ENCODE measurements around the gene IPCEF1. TPM values are rescaled to one million over a fixed set of nuclear protein-coding genes. Genes with fewer than 3 reads are reported as not detected.

IPCEF1 gene
- total RNA-seq, 2 donors from 2014 or later = 15.6 to 20.2 TPM

DNA sequence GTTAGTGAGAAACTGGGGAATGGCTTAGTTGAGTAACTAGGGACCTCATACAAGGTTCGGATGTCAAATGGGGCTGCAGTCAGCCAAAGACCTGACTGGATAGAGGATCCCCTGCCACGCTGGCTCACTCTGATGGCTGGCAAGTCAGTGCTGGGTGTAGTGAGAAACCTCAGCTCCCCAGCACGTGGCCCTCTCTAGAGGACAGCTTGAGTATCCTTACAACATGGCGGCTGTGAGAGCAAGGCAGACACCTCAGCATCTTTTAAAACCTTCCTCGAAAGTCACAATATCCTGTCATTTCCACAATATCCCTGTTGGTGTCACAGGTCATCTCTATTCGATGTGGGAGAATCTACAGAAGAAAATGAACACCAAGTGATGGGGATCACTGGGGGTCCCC is 26.7 kb upstream of the IPCEF1 start:
- ATAC-seq (replicated peaks) = no peak
- Mint-ChIP-seq H3K4me3 (no peak overlapping the region), H3K27me3 (peaks cover 19% of the 10 kb centered on the region), H3K27ac (no peak overlapping the region), H3K9me3 (no peaks in the 10 kb centered on the region), H3K36me3 (ENCODE audit: low read depth) (no peaks in the 10 kb centered on the region), H3K4me1 (no peaks in the 10 kb centered on the region)

DNA sequence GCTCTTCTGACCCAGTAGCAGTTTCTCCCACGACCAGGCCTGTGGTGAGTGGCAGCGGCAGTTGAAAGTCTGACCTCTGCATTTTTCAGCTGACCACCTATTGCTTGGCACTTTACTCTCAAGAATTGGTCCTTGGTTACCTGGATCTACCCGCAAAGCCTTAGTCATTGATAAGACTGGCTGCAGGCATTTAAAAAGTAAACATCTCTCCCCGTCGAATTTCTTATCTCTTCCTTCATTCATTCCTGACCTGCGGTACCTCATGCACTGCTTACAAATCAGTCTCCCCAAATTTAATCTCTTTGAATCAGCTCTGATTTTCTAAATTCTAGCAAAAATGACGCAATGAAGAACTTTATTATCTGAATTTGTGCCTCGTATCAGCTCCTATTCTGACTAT is 26.1 kb upstream of the IPCEF1 start:
- H3K27me3 Mint-ChIP-seq = peaks cover 15% of the 10 kb centered on the region
- H3K36me3 Mint-ChIP-seq (ENCODE audit: low read depth) = no peaks in the 10 kb centered on the region
- H3K9me3 Mint-ChIP-seq = no peaks in the 10 kb centered on the region
- no peak for ATAC-seq (replicated peaks)
- no peak overlapping the region for H3K27ac Mint-ChIP-seq
- no peaks in the 10 kb centered on the region for H3K4me1 Mint-ChIP-seq
- H3K4me3 Mint-ChIP-seq = no peak overlapping the region

DNA sequence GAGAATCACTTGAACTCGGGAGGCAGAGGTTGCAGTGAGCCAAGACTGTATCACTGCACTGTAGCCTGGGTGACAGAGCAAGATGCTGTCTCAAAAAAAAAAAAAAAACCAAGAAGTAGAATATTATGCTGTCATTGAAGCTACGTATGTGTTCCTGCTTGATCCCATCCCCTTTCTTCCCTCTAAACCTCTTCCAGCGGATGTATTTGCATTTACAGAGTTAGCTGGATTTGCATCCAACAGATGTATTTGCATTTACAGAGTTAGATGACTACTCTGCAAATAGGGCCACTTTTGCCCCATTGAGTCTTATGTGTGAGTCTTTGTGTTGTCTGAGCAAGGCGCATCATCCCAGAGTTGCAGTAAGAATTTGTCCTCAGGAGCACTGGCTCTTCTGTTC is 24.9 kb upstream of the IPCEF1 start:
- Mint-ChIP-seq H3K4me3 (no peak overlapping the region), H3K27ac (no peak overlapping the region), H3K36me3 (ENCODE audit: low read depth) (no peaks in the 10 kb centered on the region), H3K9me3 (no peaks in the 10 kb centered on the region), H3K4me1 (no peaks in the 10 kb centered on the region), H3K27me3 (peaks cover 11% of the 10 kb centered on the region)
- ATAC-seq (replicated peaks) = no peak

DNA sequence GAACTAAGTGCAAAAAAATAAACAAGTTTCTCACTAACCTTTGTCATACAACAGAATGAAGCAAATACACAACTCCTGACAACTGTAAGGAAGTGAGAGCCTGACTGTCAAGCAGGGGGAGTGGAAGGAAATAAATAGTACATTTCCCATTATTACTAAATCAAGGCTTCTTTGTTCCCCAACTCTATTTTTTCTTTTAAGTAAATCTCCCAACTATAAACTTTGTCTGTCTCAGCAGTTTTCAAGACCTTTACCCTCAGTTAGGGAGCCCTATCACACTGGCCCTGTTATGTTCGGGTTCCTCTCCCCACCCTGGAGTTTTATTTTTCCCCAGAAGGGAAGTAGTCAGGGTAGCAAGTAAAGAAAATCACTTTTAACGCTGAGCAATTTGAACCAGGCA is 24.1 kb upstream of the IPCEF1 start:
- no peak for ATAC-seq (replicated peaks)
- no peak overlapping the region for H3K27ac Mint-ChIP-seq
- H3K9me3 Mint-ChIP-seq = no peaks in the 10 kb centered on the region
- H3K36me3 Mint-ChIP-seq (ENCODE audit: low read depth) = no peaks in the 10 kb centered on the region
- H3K27me3 Mint-ChIP-seq = peaks cover 7% of the 10 kb centered on the region
- no peaks in the 10 kb centered on the region for H3K4me1 Mint-ChIP-seq
- no peak overlapping the region for H3K4me3 Mint-ChIP-seq

DNA sequence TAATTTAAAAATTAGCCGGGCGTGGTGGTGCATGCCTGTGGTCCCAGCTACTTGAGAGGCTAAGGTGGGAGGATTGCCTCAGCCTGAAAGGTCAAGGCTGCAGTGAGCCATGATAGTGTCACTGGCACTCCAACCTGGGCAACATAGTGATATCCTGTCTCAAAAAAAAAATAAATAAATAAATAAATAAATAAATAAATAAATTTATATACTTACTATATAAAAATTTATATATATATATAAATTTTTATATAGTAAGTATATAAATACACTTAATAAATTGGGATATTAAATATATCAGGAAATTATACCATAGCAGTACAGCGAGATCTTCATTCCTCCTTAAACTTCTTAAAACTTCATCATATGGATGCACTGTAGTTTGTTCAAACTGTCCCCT is 23.0 kb upstream of the IPCEF1 start:
- Mint-ChIP-seq H3K4me1 (no peaks in the 10 kb centered on the region), H3K27ac (no peak overlapping the region), H3K9me3 (no peaks in the 10 kb centered on the region), H3K36me3 (ENCODE audit: low read depth) (no peaks in the 10 kb centered on the region), H3K27me3 (no peaks in the 10 kb centered on the region), H3K4me3 (no peak overlapping the region)
- no peak for ATAC-seq (replicated peaks)

DNA sequence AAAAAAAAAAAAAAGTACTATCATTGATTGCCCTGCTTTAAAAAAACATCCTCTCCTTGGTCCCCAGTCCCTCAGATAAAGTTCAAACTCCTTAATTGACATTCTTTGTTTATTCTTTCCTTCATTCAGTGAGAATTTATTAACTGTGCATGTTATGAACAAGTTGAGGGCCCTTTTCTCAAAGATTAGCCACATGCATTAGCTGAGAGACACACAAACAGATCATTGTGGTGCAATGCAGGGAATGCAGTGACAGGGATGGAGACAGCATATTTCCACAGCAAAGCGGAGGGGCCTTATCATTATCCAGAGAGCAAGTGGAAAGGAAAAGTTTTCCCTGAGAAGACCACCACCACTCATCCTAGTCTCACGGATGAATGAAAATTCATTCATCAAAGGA is 21.9 kb upstream of the IPCEF1 start:
- no peak overlapping the region for H3K4me3 Mint-ChIP-seq
- no peaks in the 10 kb centered on the region for H3K9me3 Mint-ChIP-seq
- H3K4me1 Mint-ChIP-seq = no peaks in the 10 kb centered on the region
- H3K27me3 Mint-ChIP-seq = no peaks in the 10 kb centered on the region
- H3K36me3 Mint-ChIP-seq (ENCODE audit: low read depth) = no peaks in the 10 kb centered on the region
- no peak for ATAC-seq (replicated peaks)
- H3K27ac Mint-ChIP-seq = no peak overlapping the region

DNA sequence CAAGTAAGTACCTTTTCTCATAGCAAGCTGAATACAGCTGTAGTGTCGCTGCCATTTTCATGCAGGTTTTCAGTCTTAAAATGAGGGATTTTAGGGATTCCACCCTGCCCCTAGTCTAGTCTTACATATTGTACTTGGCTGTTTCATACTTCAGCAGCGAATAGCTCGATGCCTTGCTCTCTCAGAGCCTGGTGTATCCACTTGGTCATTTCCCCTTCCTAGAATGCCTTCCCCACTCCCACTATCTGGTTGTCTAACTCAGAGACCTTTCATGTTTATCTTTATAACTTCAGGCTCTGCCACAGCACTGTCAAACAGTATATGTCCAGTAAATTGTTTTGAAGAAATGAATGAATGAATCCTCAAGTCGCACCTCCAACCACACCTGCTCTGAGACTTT is 21.1 kb upstream of the IPCEF1 start:
- Mint-ChIP-seq H3K36me3 (ENCODE audit: low read depth) (no peaks in the 10 kb centered on the region), H3K9me3 (no peaks in the 10 kb centered on the region), H3K27ac (no peak overlapping the region), H3K27me3 (peaks cover 3% of the 10 kb centered on the region), H3K4me3 (no peak overlapping the region), H3K4me1 (no peaks in the 10 kb centered on the region)
- no peak for ATAC-seq (replicated peaks)

DNA sequence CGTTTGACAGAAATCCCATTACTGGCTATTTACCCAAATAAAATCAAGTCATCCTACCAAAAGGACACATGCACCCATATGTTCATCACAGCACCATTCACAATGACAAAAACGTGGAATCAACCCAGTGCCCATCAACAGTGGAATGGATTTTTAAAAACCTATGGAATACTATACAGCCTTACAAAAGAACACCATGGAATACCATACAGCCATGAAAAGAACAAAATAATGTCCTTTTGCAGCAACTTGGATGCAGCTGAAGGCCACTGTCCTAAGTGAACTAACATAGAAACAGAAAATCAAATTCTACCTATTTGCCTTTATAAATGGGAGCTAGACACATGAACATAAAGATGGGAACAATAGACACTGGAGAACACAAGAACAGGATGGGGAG is 17.4 kb upstream of the IPCEF1 start:
- H3K27me3 Mint-ChIP-seq = peaks cover 3% of the 10 kb centered on the region
- H3K36me3 Mint-ChIP-seq (ENCODE audit: low read depth) = no peaks in the 10 kb centered on the region
- H3K4me1 Mint-ChIP-seq = no peaks in the 10 kb centered on the region
- H3K9me3 Mint-ChIP-seq = no peaks in the 10 kb centered on the region
- no peak overlapping the region for H3K27ac Mint-ChIP-seq
- ATAC-seq (replicated peaks) = no peak
- H3K4me3 Mint-ChIP-seq = no peak overlapping the region

DNA sequence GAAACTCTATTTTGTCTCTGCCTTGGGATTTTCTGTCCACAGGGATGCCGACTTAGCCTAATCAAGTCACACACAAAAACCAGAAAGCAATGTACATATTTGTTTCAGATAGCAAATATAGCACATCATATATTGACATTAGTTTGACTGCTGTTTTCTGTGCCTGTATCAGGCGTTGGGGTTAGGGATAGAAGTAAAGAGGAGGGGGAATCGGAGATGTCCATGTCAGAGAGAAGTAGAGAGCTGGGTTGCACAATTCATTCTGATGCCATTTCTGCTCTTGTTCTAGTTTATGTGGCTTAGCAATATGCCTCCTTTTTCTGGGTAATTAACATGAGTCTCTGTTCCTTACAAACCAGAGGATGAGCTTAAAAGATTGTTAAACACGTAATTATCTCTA is 14.7 kb upstream of the IPCEF1 start:
- Mint-ChIP-seq H3K27ac (no peak overlapping the region), H3K27me3 (peaks cover 3% of the 10 kb centered on the region), H3K9me3 (no peaks in the 10 kb centered on the region), H3K36me3 (ENCODE audit: low read depth) (no peaks in the 10 kb centered on the region), H3K4me1 (no peaks in the 10 kb centered on the region), H3K4me3 (no peak overlapping the region)
- no peak for ATAC-seq (replicated peaks)

DNA sequence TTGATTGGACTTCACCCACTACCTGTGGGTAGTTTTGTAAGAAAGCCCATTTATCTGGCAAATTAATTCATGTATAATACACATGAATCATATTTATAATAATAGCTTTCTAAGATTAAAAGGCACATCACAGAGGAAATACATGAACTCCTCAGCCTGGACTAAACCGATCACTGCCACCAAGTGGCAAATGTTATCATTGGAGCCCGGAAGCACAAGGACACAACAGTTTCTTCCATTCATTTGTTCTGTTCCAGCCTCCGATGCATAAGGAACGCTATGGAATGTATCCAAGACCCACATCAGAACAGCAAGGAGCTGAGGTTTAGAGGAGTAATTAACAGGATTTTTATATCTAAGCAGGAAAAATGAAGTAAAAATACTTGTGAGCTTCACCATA is 13.9 kb upstream of the IPCEF1 start:
- Mint-ChIP-seq H3K36me3 (ENCODE audit: low read depth) (no peaks in the 10 kb centered on the region), H3K4me1 (no peaks in the 10 kb centered on the region), H3K27ac (no peak overlapping the region), H3K4me3 (no peak overlapping the region), H3K27me3 (peaks cover 3% of the 10 kb centered on the region), H3K9me3 (no peaks in the 10 kb centered on the region)
- no peak for ATAC-seq (replicated peaks)

DNA sequence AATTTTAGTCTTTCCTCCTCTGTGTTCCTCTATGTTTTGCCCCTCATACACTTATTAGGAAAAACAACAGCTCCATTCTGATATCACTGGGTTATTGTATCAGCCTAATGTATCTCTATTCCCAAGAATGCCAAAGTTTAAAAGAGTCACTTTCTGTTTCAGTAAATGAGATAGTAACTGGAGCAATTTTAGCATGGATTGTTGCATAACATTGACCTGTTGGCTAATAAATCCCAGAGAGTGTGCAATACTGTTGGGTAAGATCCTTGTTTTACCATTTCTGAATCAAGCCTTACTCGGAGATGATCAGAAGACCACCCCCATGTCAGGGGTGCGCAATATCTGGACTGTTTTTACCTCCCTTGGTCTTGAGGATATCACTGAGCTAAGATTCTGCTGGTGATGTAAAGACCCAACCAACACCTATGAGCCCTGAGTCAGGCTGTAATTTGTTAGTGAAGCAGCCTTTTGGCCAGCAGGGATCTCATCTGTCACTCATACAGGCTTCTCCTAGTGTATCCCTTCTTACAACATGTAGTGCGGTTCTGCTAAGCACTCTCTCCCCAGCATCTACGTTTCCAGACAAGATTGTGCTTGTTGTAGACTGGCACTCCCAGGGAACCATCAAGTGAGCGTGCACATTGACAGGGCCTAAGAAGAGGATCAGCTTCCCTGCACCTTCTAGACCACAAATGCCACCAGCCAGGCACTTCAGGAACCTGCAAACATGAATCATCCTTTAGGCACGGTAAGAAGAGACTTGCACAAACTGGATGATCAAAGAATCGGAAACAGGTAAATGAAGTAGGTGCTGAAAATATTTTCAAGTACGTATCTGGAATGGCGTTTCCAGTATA is 11.5 kb upstream of the IPCEF1 start:
- no peaks in the 10 kb centered on the region for H3K4me1 Mint-ChIP-seq
- no peaks in the 10 kb centered on the region for H3K36me3 Mint-ChIP-seq (ENCODE audit: low read depth)
- H3K27me3 Mint-ChIP-seq = peaks cover 2% of the 10 kb centered on the region
- H3K4me3 Mint-ChIP-seq = no peak overlapping the region
- ATAC-seq (replicated peaks) = no peak
- H3K27ac Mint-ChIP-seq = no peak overlapping the region
- H3K9me3 Mint-ChIP-seq = no peaks in the 10 kb centered on the region

DNA sequence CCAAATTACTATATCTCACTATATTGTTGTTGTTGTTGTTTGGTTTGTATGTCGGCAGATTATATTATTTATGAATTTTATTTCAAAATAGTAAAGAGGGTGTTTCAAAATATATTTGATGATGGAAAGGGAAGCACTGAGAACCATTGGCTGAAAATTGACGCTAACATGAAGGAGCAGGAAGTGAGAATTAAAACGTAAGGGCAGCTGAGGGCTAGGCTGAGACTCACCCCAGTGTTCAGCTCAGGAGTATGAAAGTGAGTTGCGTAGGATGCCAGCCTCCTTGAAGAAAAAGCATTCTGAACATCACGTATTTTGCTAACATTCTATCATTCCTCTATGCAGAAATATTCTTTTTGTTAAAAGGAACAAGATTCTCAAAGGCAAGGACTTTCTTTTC is 10.7 kb upstream of the IPCEF1 start:
- H3K27me3 Mint-ChIP-seq = peaks cover 1% of the 10 kb centered on the region
- ATAC-seq (replicated peaks) = no peak
- no peaks in the 10 kb centered on the region for H3K9me3 Mint-ChIP-seq
- H3K27ac Mint-ChIP-seq = no peak overlapping the region
- H3K4me1 Mint-ChIP-seq = no peaks in the 10 kb centered on the region
- H3K36me3 Mint-ChIP-seq (ENCODE audit: low read depth) = no peaks in the 10 kb centered on the region
- no peak overlapping the region for H3K4me3 Mint-ChIP-seq

DNA sequence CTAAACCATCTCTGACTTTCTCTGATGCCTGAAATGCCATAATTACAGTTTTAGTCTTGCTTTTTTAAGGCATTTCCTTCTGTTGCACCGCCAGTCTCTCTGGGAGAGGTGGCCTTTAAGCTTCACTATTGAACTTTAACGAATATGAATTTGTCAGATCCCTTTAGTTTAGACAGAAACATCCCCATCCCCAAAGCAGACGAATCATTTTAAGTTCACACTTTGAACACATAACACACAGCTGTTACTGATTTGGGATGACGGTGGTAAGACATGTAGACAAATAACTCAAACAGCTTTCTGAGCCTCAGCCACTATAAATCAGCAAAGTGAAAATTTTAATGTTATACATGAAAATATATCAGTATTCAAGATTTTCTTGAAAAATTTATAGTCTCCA is 7.2 kb upstream of the IPCEF1 start:
- no peaks in the 10 kb centered on the region for H3K9me3 Mint-ChIP-seq
- no peak overlapping the region for H3K27ac Mint-ChIP-seq
- H3K4me1 Mint-ChIP-seq = no peaks in the 10 kb centered on the region
- ATAC-seq (replicated peaks) = no peak
- H3K27me3 Mint-ChIP-seq = peaks cover 16% of the 10 kb centered on the region
- no peak overlapping the region for H3K4me3 Mint-ChIP-seq
- H3K36me3 Mint-ChIP-seq (ENCODE audit: low read depth) = no peaks in the 10 kb centered on the region

DNA sequence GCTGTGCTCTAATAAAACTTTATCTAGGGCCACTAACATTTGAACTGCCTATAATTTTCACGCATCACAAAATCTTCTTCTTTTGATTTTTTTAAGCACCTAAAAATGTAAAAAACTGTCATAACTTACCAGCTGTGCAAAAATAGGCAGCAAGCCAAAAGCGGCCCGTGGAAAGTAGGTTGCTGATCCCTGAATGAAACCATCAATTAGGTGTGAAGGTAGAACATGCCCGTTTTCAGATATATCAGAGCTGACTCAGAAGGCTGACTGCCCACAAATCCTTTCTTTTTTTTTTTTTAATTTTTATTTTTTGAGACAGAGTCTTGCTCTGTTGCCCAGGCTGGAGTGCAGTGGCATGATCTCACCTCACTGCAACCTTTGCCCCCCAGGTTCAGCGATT is 4.9 kb upstream of the IPCEF1 start:
- H3K27ac Mint-ChIP-seq = no peak overlapping the region
- peaks cover 31% of the 10 kb centered on the region for H3K27me3 Mint-ChIP-seq
- H3K36me3 Mint-ChIP-seq (ENCODE audit: low read depth) = no peaks in the 10 kb centered on the region
- H3K4me1 Mint-ChIP-seq = no peaks in the 10 kb centered on the region
- H3K4me3 Mint-ChIP-seq = no peak overlapping the region
- ATAC-seq (replicated peaks) = no peak
- H3K9me3 Mint-ChIP-seq = no peaks in the 10 kb centered on the region

DNA sequence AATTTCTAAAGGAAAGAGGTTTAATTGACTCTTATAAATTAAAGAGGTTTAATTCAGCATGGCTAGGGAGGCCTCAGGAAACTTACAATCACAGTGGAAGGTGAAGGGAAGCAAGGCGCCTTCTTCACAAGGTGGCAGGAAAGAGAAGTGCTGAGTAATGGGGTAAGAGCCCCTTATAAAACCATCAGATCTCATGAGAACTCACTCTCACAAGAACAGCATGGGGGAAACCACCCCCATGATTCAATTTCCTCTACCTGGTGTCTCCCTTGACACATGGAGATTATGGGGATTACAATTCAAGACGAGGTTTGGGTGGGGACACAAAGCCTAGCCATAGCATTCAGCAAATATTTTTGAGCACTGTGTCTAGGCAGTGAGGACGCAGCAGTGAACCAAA is 3.9 kb upstream of the IPCEF1 start:
- Mint-ChIP-seq H3K27ac (no peak overlapping the region), H3K36me3 (ENCODE audit: low read depth) (no peaks in the 10 kb centered on the region), H3K4me1 (no peaks in the 10 kb centered on the region), H3K9me3 (no peaks in the 10 kb centered on the region), H3K27me3 (peaks cover 37% of the 10 kb centered on the region), H3K4me3 (no peak overlapping the region)
- no peak for ATAC-seq (replicated peaks)

DNA sequence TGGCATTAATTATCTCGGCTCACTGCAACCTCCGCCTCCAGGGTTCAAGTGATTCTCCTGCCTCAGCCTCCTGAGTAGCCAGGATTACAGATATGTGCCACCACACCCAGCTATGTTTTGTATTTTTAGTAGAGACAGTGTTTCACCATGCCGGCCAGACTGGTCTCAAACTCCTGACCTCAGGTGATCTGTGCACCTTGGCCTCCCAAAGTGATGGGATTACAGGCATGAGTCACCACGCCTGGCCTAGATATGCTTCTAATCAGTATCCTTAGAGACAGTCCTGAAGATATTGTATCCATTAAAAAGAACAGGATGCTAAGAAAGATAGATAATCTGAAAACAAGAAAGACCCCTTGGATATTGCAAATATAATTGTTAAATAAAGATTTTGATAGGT is 3.1 kb upstream of the IPCEF1 start:
- H3K36me3 Mint-ChIP-seq (ENCODE audit: low read depth) = no peaks in the 10 kb centered on the region
- no peak overlapping the region for H3K4me3 Mint-ChIP-seq
- peaks cover 4% of the 10 kb centered on the region for H3K9me3 Mint-ChIP-seq
- no peak overlapping the region for H3K27ac Mint-ChIP-seq
- no peak for ATAC-seq (replicated peaks)
- peaks cover 42% of the 10 kb centered on the region for H3K27me3 Mint-ChIP-seq
- H3K4me1 Mint-ChIP-seq = peaks cover 7% of the 10 kb centered on the region
